Type B pancreatic cell (in vitro differentiated cells): Measurements from ENCODE around the gene FEV. TPM values are rescaled to one million over a fixed set of nuclear protein-coding genes. Genes with fewer than 3 reads are reported as not detected.

ENCODE experiments used
- DNase-seq: peaks from one replicate; pipeline ENCODE4 v3.0.0; 2021; ENCODE audit warnings: mixed read lengths; ENCODE audit not compliant: unreplicated experiment; ENCODE audit errors: extremely low spot score
- H3K27ac Mint-ChIP-seq: 2 replicates; pipeline ENCODE4 v1.8.0; 2021; ENCODE audit warnings: mild to moderate bottlenecking, mixed read lengths
- H3K27me3 Mint-ChIP-seq: 2 replicates; pipeline ENCODE4 v1.8.0; 2021; ENCODE audit warnings: mixed read lengths
- H3K36me3 Mint-ChIP-seq: 2 replicates; pipeline ENCODE4 v1.8.0; 2021; ENCODE audit warnings: mixed read lengths
- H3K4me1 Mint-ChIP-seq: one replicate; pipeline ENCODE4 v1.8.0; 2021; ENCODE audit warnings: mixed read lengths; ENCODE audit not compliant: unreplicated experiment
- H3K4me3 Mint-ChIP-seq: 2 replicates; pipeline ENCODE4 v1.8.0; 2021; ENCODE audit warnings: mild to moderate bottlenecking, mixed read lengths
- H3K9me3 Mint-ChIP-seq: 2 replicates; pipeline ENCODE4 v1.8.0; 2021; ENCODE audit warnings: mixed read lengths
- total RNA-seq: library from RNA; stranded (reverse); gene quantifications from 2 replicates; pipeline ENCODE4 v1.2.1, GENCODE V29; 2021; ENCODE audit warnings: low replicate concordance
- TF ChIP-seq, protein P1 (sequence below): fragments of 200-600 bp; sonication (generic); conservative IDR thresholded peaks from 2 replicates; pipeline ENCODE4 v1.5.0; 2021; ENCODE audit warnings: antibody characterized with exemption, mild to moderate bottlenecking

FEV gene
- total RNA-seq, 1 donor from 2014 or later = 12.5 TPM

DNA sequence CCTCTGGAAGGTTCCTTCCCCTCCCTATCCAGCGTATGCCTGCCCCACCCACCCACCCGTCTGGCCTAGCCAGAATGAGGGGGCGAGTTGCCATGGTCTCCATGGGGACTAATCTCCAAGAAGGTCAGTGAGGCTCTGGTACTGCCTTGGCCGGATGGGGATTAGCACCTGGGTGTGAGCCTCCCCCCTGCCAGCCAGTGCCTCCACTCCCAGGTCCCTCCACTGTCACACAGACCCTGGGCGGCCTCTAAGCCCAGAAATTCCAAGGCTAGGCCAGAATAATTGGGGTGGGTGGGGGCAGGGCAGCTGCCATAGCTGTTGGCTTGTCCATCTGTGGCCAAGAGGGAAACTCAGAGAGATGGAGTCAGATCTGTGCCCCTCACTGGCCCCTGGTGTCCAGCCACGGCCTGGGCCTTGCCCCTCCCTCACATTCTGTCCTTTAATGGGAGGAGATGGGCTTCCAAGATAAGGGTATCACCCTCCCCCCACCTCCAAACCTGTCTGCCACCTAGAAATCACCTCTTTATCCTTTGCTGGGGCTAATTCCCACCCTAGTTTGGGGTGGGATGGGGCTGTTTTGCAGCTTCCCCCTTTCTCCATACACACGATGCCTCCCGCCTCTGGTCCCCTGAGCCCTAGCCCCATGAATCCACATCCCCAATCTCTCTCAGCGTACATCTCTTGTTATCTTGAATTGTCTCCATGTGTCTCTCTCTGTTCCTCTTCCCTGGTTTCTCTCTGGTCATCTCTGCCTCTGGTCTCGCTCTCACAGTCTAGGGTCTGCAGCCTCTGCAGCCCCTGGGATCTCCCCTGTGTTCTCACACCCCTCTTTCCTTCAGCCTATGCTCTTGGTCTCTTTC lies 14.3 kb upstream of the FEV start:
- peaks cover 90% of the 10 kb centered on the region for H3K27me3 Mint-ChIP-seq
- H3K9me3 Mint-ChIP-seq = no peaks in the 10 kb centered on the region
- H3K4me3 Mint-ChIP-seq = peak overlapping the region; percentile 25
- no peak overlapping the region for H3K27ac Mint-ChIP-seq
- H3K36me3 Mint-ChIP-seq = no peaks in the 10 kb centered on the region
- DNase-seq = no peak
- TF ChIP-seq, protein P1, sequence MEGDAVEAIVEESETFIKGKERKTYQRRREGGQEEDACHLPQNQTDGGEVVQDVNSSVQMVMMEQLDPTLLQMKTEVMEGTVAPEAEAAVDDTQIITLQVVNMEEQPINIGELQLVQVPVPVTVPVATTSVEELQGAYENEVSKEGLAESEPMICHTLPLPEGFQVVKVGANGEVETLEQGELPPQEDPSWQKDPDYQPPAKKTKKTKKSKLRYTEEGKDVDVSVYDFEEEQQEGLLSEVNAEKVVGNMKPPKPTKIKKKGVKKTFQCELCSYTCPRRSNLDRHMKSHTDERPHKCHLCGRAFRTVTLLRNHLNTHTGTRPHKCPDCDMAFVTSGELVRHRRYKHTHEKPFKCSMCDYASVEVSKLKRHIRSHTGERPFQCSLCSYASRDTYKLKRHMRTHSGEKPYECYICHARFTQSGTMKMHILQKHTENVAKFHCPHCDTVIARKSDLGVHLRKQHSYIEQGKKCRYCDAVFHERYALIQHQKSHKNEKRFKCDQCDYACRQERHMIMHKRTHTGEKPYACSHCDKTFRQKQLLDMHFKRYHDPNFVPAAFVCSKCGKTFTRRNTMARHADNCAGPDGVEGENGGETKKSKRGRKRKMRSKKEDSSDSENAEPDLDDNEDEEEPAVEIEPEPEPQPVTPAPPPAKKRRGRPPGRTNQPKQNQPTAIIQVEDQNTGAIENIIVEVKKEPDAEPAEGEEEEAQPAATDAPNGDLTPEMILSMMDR = no peak
- peaks cover 12% of the 10 kb centered on the region for H3K4me1 Mint-ChIP-seq

DNA sequence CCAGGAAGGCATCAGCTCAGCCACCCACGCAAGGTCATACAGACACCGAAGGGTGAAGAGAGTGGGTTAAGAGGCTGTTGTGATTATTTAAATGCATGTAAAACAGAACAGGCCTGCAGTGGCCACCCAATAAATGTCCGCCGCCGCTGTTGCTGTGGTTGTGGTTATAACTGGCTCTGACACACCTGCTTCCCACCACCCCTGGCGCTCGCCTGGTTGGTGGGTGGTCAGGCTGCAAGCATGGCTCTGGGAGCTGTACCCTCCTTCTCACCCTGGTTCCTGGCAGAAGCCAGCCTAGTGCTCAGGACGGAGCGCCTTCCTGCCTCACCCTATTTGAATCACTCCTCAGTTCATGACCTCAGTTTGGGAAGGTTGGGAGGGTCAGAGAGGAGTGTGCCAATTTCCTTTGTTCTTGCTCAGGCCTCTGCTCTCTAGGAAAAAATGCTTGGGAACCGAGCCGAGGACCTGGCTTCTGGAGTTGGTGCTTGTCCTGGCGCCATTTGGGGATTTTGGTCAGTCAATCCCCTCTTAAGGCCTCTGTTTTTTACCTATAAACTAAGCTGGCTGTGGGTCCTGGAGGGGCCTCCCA lies 13.5 kb upstream of the FEV start:
- Mint-ChIP-seq H3K4me3 (peak overlapping the region; percentile 4), H3K4me1 (peaks cover 9% of the 10 kb centered on the region), H3K9me3 (no peaks in the 10 kb centered on the region), H3K27ac (peak overlapping the region; percentile 46), H3K27me3 (peaks cover 90% of the 10 kb centered on the region), H3K36me3 (no peaks in the 10 kb centered on the region)
- no peak for DNase-seq
- TF ChIP-seq, protein P1 = no peak

DNA sequence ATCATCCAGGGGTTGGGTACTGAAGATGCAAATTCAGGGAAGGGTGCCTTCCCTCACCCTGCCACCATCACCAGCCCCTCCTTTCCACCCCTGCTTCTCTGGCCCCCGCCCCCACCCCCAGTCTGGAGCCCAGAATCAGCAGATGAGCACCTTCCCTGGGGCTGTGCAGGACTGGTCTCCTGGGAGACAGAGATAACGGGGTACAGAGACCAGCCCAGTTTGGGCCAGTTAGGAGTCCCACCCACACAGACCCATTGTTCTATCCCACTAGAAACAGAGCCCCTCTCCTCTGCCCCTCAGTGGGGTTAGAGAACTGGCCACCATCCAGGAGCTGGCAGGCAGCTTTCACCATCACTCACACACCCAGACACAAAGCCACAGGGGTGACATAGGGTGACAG lies 12.7 kb upstream of the FEV start:
- H3K36me3 Mint-ChIP-seq = no peaks in the 10 kb centered on the region
- H3K4me3 Mint-ChIP-seq = peak overlapping the region; percentile 4
- TF ChIP-seq, protein P1 = no peak
- no peaks in the 10 kb centered on the region for H3K9me3 Mint-ChIP-seq
- no peak for DNase-seq
- peaks cover 5% of the 10 kb centered on the region for H3K4me1 Mint-ChIP-seq
- H3K27ac Mint-ChIP-seq = peak overlapping the region; percentile 46
- H3K27me3 Mint-ChIP-seq = peaks cover 85% of the 10 kb centered on the region

DNA sequence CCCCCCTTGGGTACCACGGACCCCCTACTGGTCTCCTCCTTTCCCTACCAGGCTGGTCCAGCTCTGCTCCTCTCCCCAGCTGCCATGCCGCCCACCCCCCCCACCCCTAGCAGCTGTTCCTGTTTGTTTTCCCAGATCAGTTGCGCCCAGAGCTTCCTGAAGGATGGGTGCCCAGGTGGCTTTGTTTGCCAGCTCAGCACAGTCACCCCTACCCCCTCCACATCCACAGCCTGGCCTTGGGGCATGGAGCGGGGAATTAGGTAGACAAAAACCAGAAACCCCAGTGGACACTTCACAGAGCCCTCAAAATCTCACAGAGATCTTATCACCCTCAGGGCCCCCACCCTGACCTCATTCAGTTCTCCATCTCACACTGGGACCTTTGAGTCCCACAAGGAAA lies 12.0 kb upstream of the FEV start:
- Mint-ChIP-seq H3K27me3 (peaks cover 86% of the 10 kb centered on the region), H3K4me3 (peak overlapping the region; percentile 55), H3K27ac (peak overlapping the region; percentile 82), H3K4me1 (peaks cover 5% of the 10 kb centered on the region), H3K9me3 (no peaks in the 10 kb centered on the region), H3K36me3 (no peaks in the 10 kb centered on the region)
- TF ChIP-seq, protein P1 = no peak
- DNase-seq = no peak

- TF ChIP-seq, protein P1 = peak; percentile 93
- Mint-ChIP-seq H3K27ac (no peak overlapping the region), H3K36me3 (no peaks in the 10 kb centered on the region), H3K4me1 (peaks cover 5% of the 10 kb centered on the region), H3K9me3 (no peaks in the 10 kb centered on the region), H3K27me3 (peaks cover 89% of the 10 kb centered on the region), H3K4me3 (peak overlapping the region; percentile 79)
- DNase-seq = peak; percentile 89
These were observed 11.2 kb upstream of the FEV start for GRCh38 chr2:218995972-218996711.
